Keratinocyte (primary cell): ENCODE measurements around the gene CEACAM19.

ENCODE experiments used
- EZH2 ChIP-seq: IDR thresholded peaks from one replicate; pipeline ENCODE4 v1.6.1; 2012; ENCODE audit warnings: inconsistent platforms, mild to moderate bottlenecking, low read length, moderate library complexity
- TF ChIP-seq, protein P1 (sequence below), 3 experiments: IDR thresholded peaks in 1 of 3; conservative IDR thresholded peaks in 1 of 3; optimal IDR thresholded peaks in 1 of 3; 2 replicates in 2 of 3; 3 replicates in 1 of 3; pipeline versions ENCODE3 to v1.5.1; 2011; ENCODE audit warnings: low read length in 3 of 3, mild to moderate bottlenecking in 3 of 3, moderate library complexity in 2 of 3, control low read depth in 1 of 3, inconsistent platforms in 1 of 3; ENCODE audit not compliant: insufficient read depth in 2 of 3; ENCODE audit errors: extremely low read depth in 1 of 3

DNA sequence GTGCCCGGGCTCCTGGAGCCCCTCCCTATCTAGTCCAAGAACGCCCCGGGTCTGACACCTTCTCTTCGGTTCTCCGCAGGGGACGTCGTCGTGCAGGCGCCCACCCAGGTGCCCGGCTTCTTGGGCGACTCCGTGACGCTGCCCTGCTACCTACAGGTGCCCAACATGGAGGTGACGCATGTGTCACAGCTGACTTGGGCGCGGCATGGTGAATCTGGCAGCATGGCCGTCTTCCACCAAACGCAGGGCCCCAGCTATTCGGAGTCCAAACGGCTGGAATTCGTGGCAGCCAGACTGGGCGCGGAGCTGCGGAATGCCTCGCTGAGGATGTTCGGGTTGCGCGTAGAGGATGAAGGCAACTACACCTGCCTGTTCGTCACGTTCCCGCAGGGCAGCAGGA lies 24.1 kb upstream of the CEACAM19 start:
- TF ChIP-seq, protein P1, sequence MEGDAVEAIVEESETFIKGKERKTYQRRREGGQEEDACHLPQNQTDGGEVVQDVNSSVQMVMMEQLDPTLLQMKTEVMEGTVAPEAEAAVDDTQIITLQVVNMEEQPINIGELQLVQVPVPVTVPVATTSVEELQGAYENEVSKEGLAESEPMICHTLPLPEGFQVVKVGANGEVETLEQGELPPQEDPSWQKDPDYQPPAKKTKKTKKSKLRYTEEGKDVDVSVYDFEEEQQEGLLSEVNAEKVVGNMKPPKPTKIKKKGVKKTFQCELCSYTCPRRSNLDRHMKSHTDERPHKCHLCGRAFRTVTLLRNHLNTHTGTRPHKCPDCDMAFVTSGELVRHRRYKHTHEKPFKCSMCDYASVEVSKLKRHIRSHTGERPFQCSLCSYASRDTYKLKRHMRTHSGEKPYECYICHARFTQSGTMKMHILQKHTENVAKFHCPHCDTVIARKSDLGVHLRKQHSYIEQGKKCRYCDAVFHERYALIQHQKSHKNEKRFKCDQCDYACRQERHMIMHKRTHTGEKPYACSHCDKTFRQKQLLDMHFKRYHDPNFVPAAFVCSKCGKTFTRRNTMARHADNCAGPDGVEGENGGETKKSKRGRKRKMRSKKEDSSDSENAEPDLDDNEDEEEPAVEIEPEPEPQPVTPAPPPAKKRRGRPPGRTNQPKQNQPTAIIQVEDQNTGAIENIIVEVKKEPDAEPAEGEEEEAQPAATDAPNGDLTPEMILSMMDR (optimal IDR thresholded peaks at IDR 0.05 in 1 of 3, IDR thresholded peaks at IDR 0.05 in 1 of 3, conservative IDR thresholded peaks at IDR 0.05 in 1 of 3; ENCODE audit: extremely low read depth in 1 of 3, insufficient read depth in 2 of 3, low read length in 3 of 3), result no peak
- no peak for TF ChIP-seq EZH2
